GM10266 (cell line): ENCODE measurements around the gene ACTRT3.

Experiments used
- DNase-seq: peaks from one replicate; pipeline ENCODE4 v3.0.0; 2012; ENCODE audit errors: extremely low spot score
- CTCF ChIP-seq: IDR thresholded peaks from 2 replicates; pipeline ENCODE4 v1.5.1; 2012; ENCODE audit warnings: mild to moderate bottlenecking, low read depth; ENCODE audit not compliant: control insufficient read depth, insufficient read depth; ENCODE audit errors: missing control alignments

The ACTRT3 gene

GRCh38 chr3:169771497-169772304, 2.3 kb upstream of the ACTRT3 start:
- no peak for TF ChIP-seq CTCF
- peak; percentile 47 for DNase-seq

GRCh38 chr3:169764882-169765612, 4.3 kb downstream of the ACTRT3 start, which contains the start of gene TERC:
Gene TERC (minus strand): TSS chr3:169765060.
- no peak for TF ChIP-seq CTCF
- peak; percentile 93 for DNase-seq

GRCh38 chr3:169764312-169764881, 5.0 kb downstream of the ACTRT3 start:
- peak; percentile 86 for DNase-seq
- TF ChIP-seq CTCF: no peak

GRCh38 chr3:169760479-169760878, 8.9 kb downstream of the ACTRT3 start:
- DNase-seq: no peak
- TF ChIP-seq CTCF: no peak

GRCh38 chr3:169759256-169759655, 10.1 kb downstream of the ACTRT3 start:
- DNase-seq: no peak
- TF ChIP-seq CTCF: no peak

- DNase-seq: no peak
- no peak for TF ChIP-seq CTCF
These were observed 10.9 kb downstream of the ACTRT3 start for GRCh38 chr3:169758359-169758994.
